Measurements from ENCODE around the gene AMPD2.
A peak's percentile ranks its signal among the peaks of the same experiment; 100 is the strongest.

Gene AMPD2

DNA sequence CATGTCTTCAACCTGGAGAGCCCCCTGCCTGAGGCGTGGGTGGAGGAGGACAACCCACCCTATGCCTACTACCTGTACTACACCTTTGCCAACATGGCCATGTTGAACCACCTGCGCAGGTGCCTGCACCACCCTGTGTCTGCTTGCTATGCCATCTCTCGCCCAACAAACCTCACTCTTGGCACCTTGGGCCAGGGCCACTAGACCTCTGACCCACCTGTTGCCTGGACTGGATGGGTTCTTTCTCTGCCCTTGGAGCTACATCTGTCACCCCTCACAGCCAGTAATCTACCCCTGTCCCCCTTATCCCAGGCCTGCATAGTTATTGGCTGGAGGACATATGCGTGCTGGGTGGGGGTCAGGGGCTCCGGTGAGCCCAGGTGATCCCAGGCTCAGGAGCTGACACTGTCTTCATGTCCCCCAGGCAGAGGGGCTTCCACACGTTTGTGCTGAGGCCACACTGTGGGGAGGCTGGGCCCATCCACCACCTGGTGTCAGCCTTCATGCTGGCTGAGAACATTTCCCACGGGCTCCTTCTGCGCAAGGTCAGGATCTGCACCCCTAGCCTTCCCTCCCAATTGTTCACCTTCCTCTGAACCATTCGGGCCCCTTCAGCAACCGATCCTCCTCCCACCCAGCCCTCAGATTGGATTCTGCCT, 9.9 kb downstream of the AMPD2 start:
- H3K9me3 Mint-ChIP-seq: no peaks in the 10 kb centered on the region
- peaks cover 58% of the 10 kb centered on the region for H3K36me3 Mint-ChIP-seq (ENCODE audit: insufficient read depth)
- no peaks in the 10 kb centered on the region for H3K27me3 Mint-ChIP-seq
- peaks cover 2 to 17% of the 10 kb centered on the region in 2 donors for H3K4me1 Mint-ChIP-seq (ENCODE audit: low read depth in 2 of 2)
- no peak overlapping the region for H3K4me3 Mint-ChIP-seq
- DNase-seq (no peak), ATAC-seq (replicated peaks) (no peak)
- peak overlapping the region in 1 of 2 donors; percentile 90 for H3K27ac Mint-ChIP-seq

- no peaks in the 10 kb centered on the region for H3K9me3 Mint-ChIP-seq
- no peak for ATAC-seq (replicated peaks)
Measured at GRCh38 chr1:109630081-109630897, 10.7 kb downstream of the AMPD2 start.

DNA sequence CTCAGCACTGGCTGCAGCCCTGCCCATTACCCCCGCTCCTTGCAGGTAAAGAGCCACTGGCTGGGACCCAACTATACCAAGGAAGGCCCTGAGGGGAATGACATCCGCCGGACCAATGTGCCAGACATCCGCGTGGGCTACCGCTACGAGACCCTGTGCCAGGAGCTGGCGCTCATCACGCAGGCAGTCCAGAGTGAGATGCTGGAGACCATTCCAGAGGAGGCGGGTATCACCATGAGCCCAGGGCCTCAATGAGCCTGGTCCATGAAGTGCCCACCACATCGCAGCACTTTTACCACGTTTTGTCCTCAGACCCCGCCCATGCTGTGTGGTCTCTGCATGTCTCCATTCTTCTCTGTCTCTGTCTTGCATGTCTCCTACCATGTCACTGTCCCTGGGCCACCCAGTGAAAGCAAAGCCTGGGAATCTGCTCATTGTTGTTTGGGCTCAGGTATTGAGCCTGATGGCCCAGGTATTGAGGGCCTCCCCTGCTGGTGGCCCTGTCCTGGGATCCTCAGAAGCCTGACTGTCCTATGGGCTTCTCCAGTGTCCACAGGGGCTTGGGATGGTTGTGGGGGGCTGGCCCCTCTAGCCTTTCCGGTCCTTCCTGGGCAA, 11.4 kb downstream of the AMPD2 start:
- ATAC-seq (replicated peaks): no peak
- H3K9me3 Mint-ChIP-seq: no peaks in the 10 kb centered on the region
- peaks cover 6 to 16% of the 10 kb centered on the region in 2 donors for H3K4me1 Mint-ChIP-seq (ENCODE audit: low read depth in 2 of 2)
- H3K27ac Mint-ChIP-seq: peak overlapping the region in 1 of 2 donors; percentile 44
- no peak for DNase-seq
- no peaks in the 10 kb centered on the region for H3K27me3 Mint-ChIP-seq
- H3K4me3 Mint-ChIP-seq: no peak overlapping the region
- peaks cover 51% of the 10 kb centered on the region for H3K36me3 Mint-ChIP-seq (ENCODE audit: insufficient read depth)

More at GRCh38 chr1:109630081-109630897, 10.7 kb downstream of the AMPD2 start:
- DNase-seq: peak in 1 of 3 experiments; percentile 32
- Mint-ChIP-seq H3K27me3 (no peaks in the 10 kb centered on the region), H3K4me1 (ENCODE audit: low read depth in 2 of 2) (peaks cover 6 to 19% of the 10 kb centered on the region in 2 donors), H3K36me3 (ENCODE audit: insufficient read depth) (peaks cover 55% of the 10 kb centered on the region), H3K27ac (peak overlapping the region; percentile 44 to 90), H3K4me3 (no peak overlapping the region)

DNA sequence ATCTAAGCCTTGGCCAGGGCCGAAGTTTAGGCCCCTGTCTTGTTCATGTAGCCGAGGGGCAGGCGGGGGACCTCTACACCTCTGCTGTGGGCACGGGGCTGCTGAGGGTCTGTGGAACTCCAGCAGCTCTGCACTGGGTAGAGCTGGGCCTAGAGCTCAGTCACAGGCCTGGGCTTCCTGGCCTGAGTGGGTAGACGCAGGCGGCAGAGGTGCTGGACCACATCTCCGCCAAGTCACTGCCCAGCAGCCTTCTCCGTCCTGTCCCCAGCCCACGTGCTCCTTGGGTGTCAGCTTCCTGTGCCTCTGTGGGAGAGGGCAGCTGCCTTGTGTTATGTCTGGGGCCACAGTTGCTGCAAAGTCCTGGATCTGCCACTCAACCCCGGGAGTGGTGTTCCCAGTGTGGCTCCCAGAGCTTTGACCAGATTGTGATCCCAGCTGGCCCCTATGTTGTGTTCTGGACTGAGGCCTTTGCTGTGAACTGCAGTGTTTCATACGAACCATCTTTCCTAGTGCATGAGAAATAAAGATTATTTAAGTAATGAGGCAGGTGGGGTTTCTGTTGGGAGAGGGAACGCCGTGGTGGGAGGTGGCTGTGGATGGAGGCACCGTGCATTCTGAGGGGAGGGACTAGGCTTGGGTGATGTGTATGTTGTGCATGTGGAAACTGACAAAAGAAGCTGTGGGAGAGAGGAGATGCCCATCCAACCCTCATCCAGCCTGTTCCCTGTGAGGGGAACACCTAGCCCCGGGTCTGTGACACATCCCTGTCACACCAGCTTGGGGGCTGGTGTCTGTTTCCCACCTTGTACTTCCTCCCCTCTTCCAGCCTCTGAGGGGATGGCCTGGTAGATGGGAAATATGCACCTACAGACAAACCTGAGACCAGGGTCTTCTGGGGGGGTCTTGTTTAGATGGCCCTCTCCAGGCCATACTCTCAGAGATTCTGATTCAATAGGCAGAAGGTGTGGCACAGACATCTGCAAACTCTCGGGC, 12.2 kb downstream of the AMPD2 start:
- peak overlapping the region; percentile 44 to 90 for H3K27ac Mint-ChIP-seq
- H3K4me1 Mint-ChIP-seq (ENCODE audit: low read depth in 2 of 2): peaks cover 6 to 12% of the 10 kb centered on the region in 2 donors
- H3K27me3 Mint-ChIP-seq: peaks cover 0 to 7% of the 10 kb centered on the region in 2 donors
- no peak for ATAC-seq (replicated peaks)
- H3K9me3 Mint-ChIP-seq: no peaks in the 10 kb centered on the region
- no peak overlapping the region for H3K4me3 Mint-ChIP-seq
- H3K36me3 Mint-ChIP-seq (ENCODE audit: insufficient read depth): peaks cover 49% of the 10 kb centered on the region
- no peak for DNase-seq

DNA sequence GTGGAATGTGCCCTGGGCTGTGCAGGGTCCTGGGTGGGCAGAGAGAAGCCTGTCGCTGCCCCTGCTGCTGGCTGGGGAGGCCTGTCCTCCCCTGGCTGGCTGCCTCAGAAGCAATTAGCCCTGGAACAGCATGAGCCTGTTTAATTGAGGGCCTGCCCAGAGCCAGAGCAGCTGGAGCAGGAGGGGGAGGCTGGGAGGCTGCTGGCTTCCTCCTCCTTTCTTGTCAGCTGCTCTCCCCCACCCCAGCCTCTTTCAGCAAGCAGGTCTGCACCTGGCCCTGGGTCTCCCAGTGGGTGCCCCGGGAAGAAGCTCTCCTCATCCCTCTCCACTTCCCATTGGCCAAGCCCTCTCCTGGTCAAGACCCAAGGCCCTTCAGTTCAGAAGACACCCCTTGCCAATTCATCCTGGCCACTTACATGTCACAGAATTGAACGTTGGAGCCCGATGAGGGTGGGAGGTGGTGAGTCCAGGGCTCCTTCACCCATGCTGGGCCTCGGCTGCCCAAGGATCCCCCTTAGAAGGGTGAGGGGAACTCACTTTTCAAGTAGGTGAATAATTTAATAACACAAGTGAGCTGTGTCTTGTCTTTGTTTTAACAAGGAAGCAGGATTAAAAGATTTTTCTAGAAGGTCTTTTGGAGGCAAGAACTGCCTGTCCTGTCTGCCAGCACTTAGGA, 13.2 kb downstream of the AMPD2 start:
- no peak overlapping the region for H3K4me3 Mint-ChIP-seq
- H3K9me3 Mint-ChIP-seq: no peaks in the 10 kb centered on the region
- DNase-seq: no peak
- no peak for ATAC-seq (replicated peaks)
- H3K27ac Mint-ChIP-seq: peak overlapping the region in 1 of 2 donors; percentile 90
- H3K27me3 Mint-ChIP-seq: peaks cover 0 to 13% of the 10 kb centered on the region in 2 donors
- H3K4me1 Mint-ChIP-seq (ENCODE audit: low read depth in 2 of 2): peaks cover 6 to 12% of the 10 kb centered on the region in 2 donors
- H3K36me3 Mint-ChIP-seq (ENCODE audit: insufficient read depth): peaks cover 48% of the 10 kb centered on the region

- peaks cover 9 to 22% of the 10 kb centered on the region in 2 donors for H3K27me3 Mint-ChIP-seq
- H3K27ac Mint-ChIP-seq: peak overlapping the region in 1 of 2 donors; percentile 72
- ATAC-seq (replicated peaks): no peak
- no peak overlapping the region for H3K4me3 Mint-ChIP-seq
- H3K36me3 Mint-ChIP-seq (ENCODE audit: insufficient read depth): peaks cover 35% of the 10 kb centered on the region
- H3K9me3 Mint-ChIP-seq: no peaks in the 10 kb centered on the region
- peaks cover 6 to 12% of the 10 kb centered on the region in 2 donors for H3K4me1 Mint-ChIP-seq (ENCODE audit: low read depth in 2 of 2)
- DNase-seq: no peak
Measured at GRCh38 chr1:109634292-109634691, 14.7 kb downstream of the AMPD2 start.

DNA sequence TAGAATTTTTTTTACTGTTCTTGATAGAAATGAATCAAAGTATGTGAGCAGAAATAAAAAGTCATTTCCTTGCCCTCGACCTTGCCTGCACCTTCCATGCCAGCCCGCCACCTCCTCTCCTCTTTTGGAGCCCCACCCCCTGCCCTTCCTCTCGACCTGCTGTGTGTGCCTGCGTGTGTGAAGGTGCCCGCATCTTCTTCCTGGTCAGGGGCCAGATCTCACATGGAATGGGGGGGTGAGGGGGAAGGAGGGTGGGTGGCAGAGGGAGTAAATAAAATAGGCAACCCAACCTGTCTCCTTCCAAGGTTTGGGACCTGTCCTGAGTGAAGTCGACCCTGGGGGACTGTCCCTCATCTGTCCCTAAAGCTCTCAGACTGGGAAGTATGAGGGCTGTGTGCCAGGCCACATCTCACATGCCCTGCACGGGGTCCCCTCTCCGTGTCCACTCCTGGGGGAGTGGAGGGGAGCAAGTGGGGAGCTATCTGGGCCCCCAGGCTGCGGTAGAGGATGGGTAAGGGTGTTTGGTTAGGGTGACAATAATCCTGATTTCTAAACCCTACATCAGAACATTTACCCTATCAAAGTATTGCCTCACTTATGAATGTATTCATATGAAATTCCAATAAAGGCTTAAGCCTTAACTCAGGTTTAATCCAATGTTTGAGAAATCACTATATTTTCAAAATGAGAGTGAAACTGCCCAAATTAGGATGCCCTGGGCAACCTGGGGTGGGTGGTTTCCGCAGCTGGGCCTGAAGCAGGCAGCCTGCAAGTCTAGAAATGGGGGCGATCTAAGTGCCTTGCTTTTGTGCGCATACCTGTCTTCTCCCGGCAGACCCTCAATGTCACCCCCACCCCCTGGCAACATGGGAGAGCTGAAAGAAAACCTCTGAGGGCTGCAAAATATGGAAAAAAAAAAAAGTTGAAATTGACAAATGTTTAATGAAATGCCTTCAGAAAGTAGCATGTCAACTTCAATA, 15.4 kb downstream of the AMPD2 start:
- peaks cover 11 to 27% of the 10 kb centered on the region in 2 donors for H3K27me3 Mint-ChIP-seq
- peaks cover 32% of the 10 kb centered on the region for H3K36me3 Mint-ChIP-seq (ENCODE audit: insufficient read depth)
- DNase-seq (no peak), ATAC-seq (replicated peaks) (peak; percentile 53)
- H3K27ac Mint-ChIP-seq: peak overlapping the region in 1 of 2 donors; percentile 72
- no peak overlapping the region for H3K4me3 Mint-ChIP-seq
- H3K4me1 Mint-ChIP-seq (ENCODE audit: low read depth in 2 of 2): peaks cover 8 to 13% of the 10 kb centered on the region in 2 donors
- H3K9me3 Mint-ChIP-seq: no peaks in the 10 kb centered on the region

DNA sequence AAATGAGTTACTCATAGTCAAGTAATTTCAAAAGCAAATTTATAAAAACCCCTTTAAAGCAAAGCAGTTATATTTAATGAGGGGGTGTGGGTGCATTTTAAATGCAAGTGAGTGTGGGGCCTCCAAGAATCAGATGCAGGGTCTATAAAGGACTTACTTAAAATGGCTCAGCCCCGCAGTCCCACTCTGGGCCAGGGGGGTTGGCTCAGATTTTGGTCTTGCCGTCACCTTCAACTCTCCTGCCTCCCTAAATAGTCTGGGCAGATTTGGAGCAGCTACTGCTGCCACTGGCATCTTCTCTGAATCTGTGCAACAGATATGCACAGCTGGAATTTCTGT, 16.2 kb downstream of the AMPD2 start:
- DNase-seq (no peak), ATAC-seq (replicated peaks) (no peak)
- Mint-ChIP-seq H3K36me3 (ENCODE audit: insufficient read depth) (peaks cover 34% of the 10 kb centered on the region), H3K9me3 (no peaks in the 10 kb centered on the region), H3K4me3 (no peak overlapping the region), H3K27ac (peak overlapping the region in 1 of 2 donors; percentile 18), H3K27me3 (peaks cover 14 to 31% of the 10 kb centered on the region in 2 donors), H3K4me1 (ENCODE audit: low read depth in 2 of 2) (peaks cover 10 to 15% of the 10 kb centered on the region in 2 donors)

DNA sequence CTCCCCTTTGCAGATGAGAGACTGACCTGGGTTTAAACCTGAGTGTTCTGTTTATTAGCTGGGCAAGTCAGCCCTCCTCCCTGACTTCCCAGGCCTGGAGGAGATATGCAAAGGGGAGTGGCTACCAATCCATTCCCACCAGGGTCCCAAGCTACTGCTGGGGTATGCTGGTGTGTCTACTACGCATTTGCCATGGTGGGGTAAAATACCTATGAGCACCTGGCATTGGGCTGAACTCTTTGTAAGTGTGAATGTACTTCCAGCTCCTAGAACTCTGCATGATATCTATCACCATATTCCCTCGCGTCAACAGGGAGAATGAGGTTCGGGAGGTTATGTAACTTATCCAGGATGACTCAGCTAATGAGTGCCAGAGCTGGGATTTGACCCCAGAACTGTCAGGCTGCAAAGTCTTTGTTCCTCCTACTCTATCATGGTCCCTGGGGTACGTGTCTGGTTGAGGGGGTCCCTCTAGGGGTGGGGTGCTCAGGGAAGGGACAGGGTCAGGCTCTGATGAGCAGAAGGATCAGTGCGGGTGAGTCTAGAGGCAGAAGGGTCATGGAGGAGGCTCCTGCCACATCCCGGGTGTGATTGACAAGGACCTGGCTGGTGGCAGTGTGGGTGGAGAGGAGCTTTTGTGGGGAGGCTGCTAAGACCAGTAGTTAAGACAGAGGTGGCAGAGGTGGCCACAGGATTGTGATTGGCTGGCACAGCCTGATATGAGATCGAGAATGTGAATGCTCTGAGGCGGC, 16.7 kb downstream of the AMPD2 start:
- H3K27me3 Mint-ChIP-seq: peaks cover 14 to 31% of the 10 kb centered on the region in 2 donors
- DNase-seq (no peak), ATAC-seq (replicated peaks) (no peak)
- peaks cover 31% of the 10 kb centered on the region for H3K36me3 Mint-ChIP-seq (ENCODE audit: insufficient read depth)
- H3K4me1 Mint-ChIP-seq (ENCODE audit: low read depth in 2 of 2): peaks cover 10 to 15% of the 10 kb centered on the region in 2 donors
- no peak overlapping the region for H3K4me3 Mint-ChIP-seq
- no peaks in the 10 kb centered on the region for H3K9me3 Mint-ChIP-seq
- peak overlapping the region in 1 of 2 donors; percentile 18 for H3K27ac Mint-ChIP-seq

DNA sequence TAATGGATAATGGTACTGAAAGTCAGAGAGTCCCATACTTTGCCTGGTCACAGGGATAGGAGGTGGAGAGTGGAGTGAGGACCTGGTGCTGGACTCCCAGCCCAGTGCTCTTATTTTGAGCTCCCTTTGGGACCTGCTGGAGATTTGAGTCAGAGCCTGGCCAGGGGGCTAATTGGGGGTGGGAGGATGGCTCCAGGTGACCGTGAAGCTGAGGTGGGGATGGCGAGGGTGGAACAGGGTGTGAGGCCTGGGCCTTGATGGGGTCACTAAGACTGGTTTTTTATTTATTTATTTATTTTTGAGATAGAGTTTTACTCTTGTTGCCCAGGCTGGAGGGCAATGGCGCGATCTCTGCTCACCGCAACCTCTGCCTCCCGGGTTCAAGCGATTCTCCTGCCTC, 17.8 kb downstream of the AMPD2 start:
- Mint-ChIP-seq H3K36me3 (ENCODE audit: insufficient read depth) (peaks cover 20% of the 10 kb centered on the region), H3K27me3 (peaks cover 14 to 31% of the 10 kb centered on the region in 2 donors), H3K4me3 (no peak overlapping the region), H3K4me1 (ENCODE audit: low read depth in 2 of 2) (peaks cover 10 to 15% of the 10 kb centered on the region in 2 donors), H3K9me3 (no peaks in the 10 kb centered on the region), H3K27ac (no peak overlapping the region)
- DNase-seq (no peak), ATAC-seq (replicated peaks) (no peak)
